ENCODE results near the gene XRRA1. TPM values are rescaled to one million over a fixed set of nuclear protein-coding genes. Genes with fewer than 3 reads are reported as not detected.
A peak's percentile ranks its signal among the peaks of the same experiment; 100 is the strongest.

XRRA1 gene
- total RNA-seq, 1 donor from 2014 or later = 11.4 TPM

- no peak overlapping the region for H3K27ac ChIP-seq
- H3K9me3 ChIP-seq = peaks cover 68 to 75% of the 10 kb centered on the region in 2 donors
- H3K4me1 ChIP-seq = no peaks in the 10 kb centered on the region
- H3K27me3 ChIP-seq = no peaks in the 10 kb centered on the region
- no peak for TF ChIP-seq CTCF (IDR thresholded peaks at IDR 0.05)
- DNase-seq (ENCODE audit: low spot score in 2 of 2) = no peak
- H3K4me3 ChIP-seq = no peak overlapping the region
- H3K36me3 ChIP-seq = peaks cover 18 to 68% of the 10 kb centered on the region in 2 donors
- intact Hi-C loops (cut with DNase I) = no loop called here
Measured at GRCh38 chr11:74866557-74866956, 82.3 kb downstream of the XRRA1 start.

- Histone ChIP-seq H3K36me3 (peaks cover 9 to 67% of the 10 kb centered on the region in 2 donors), H3K9me3 (peaks cover 37 to 44% of the 10 kb centered on the region in 2 donors), H3K4me1 (no peaks in the 10 kb centered on the region), H3K27me3 (no peaks in the 10 kb centered on the region), H3K27ac (no peak overlapping the region), H3K4me3 (no peak overlapping the region)
- intact Hi-C loops (cut with DNase I) = no loop called here
- DNase-seq (ENCODE audit: low spot score in 2 of 2) = no peak
- TF ChIP-seq CTCF (IDR thresholded peaks at IDR 0.05) = no peak
Measured at GRCh38 chr11:74863410-74863809, 85.5 kb downstream of the XRRA1 start.

- Histone ChIP-seq H3K9me3 (peaks cover 12 to 17% of the 10 kb centered on the region in 2 donors), H3K36me3 (peaks cover 9 to 80% of the 10 kb centered on the region in 2 donors), H3K27me3 (no peaks in the 10 kb centered on the region), H3K4me1 (no peaks in the 10 kb centered on the region), H3K4me3 (no peak overlapping the region), H3K27ac (no peak overlapping the region)
- TF ChIP-seq CTCF (IDR thresholded peaks at IDR 0.05) = no peak
- intact Hi-C loops (cut with DNase I) = no loop called here
- peak in 1 of 2 donors; percentile 12 for DNase-seq (ENCODE audit: low spot score in 2 of 2)
Measured at GRCh38 chr11:74860743-74861142, 88.1 kb downstream of the XRRA1 start.

- no peak overlapping the region for H3K4me3 ChIP-seq
- H3K36me3 ChIP-seq = peaks cover 0 to 45% of the 10 kb centered on the region in 2 donors
- TF ChIP-seq CTCF (IDR thresholded peaks at IDR 0.05) = no peak
- intact Hi-C loops (cut with DNase I) = no loop called here
- no peaks in the 10 kb centered on the region for H3K4me1 ChIP-seq
- DNase-seq (ENCODE audit: low spot score in 2 of 2) = no peak
- no peak overlapping the region for H3K27ac ChIP-seq
- no peaks in the 10 kb centered on the region for H3K27me3 ChIP-seq
- no peaks in the 10 kb centered on the region for H3K9me3 ChIP-seq
Measured at GRCh38 chr11:74853223-74853622, 95.7 kb downstream of the XRRA1 start.

- intact Hi-C loops (cut with DNase I) = no loop called here
- H3K36me3 ChIP-seq = peaks cover 2 to 45% of the 10 kb centered on the region in 2 donors
- DNase-seq (ENCODE audit: low spot score in 2 of 2) = no peak
Measured at GRCh38 chr11:74849525-74850391, 99.1 kb downstream of the XRRA1 start.

More at GRCh38 chr11:74849525-74850391, 99.1 kb downstream of the XRRA1 start:
- Histone ChIP-seq H3K9me3 (no peaks in the 10 kb centered on the region), H3K4me3 (no peak overlapping the region), H3K27ac (no peak overlapping the region), H3K4me1 (no peaks in the 10 kb centered on the region), H3K27me3 (no peaks in the 10 kb centered on the region)
- TF ChIP-seq CTCF (IDR thresholded peaks at IDR 0.05) = no peak

All from ascending aorta (tissue), 2 donors.